Measurements from ENCODE around the gene MLLT3. TPM values are rescaled to one million over a fixed set of nuclear protein-coding genes. Genes with fewer than 3 reads are reported as not detected.

Gene MLLT3
- 14.6 to 17.4 TPM (median 16.7 TPM) in 5 replicates for total RNA-seq (2022; extraction: Qiagen RNA extraction)

GRCh38 chr9:20622330-20623020 is at the start of gene MLLT3:
MLLT3 (minus strand) TSS chr9:20622499.

Other genes starting within 250 kb of the MLLT3 start
- gene FOCAD, start 61.8 kb upstream of the MLLT3 start, total RNA-seq (2022; extraction: Qiagen RNA extraction): 14.2 to 20.7 TPM (median 14.4 TPM) in 5 replicates

Measured in A549 treated with AZD2906 at 1 μM for 4 hours (cell line).